NCI-H2081 treated with DMSO at 0.1 percent for 48 hours (cell line): Measurements from ENCODE around the gene GRB10.
"Not testable (repeated sequence)": the region's sequence is repeated elsewhere in the genome, so short reads cannot be mapped to it uniquely, and the experiment has no call there.

Source experiments
- DNase-seq: peaks from one replicate; lab custom pipeline; 2025; lab: John Stamatoyannopoulos, UW

Gene GRB10

GRCh38 chr7:50607524-50608125 lies 175.1 kb downstream of the GRB10 start:
- no peak for DNase-seq

- DNase-seq = no peak
Observed at GRCh38 chr7:50605059-50605458, 177.6 kb downstream of the GRB10 start.

- DNase-seq = no peak
Observed at GRCh38 chr7:50603287-50603686, 179.4 kb downstream of the GRB10 start.

- DNase-seq = peak; percentile 39
Observed at GRCh38 chr7:50599385-50599784, 183.3 kb downstream of the GRB10 start.

- DNase-seq = no peak
Observed at GRCh38 chr7:50598460-50599343, 184.0 kb downstream of the GRB10 start.

- DNase-seq = no peak
Observed at GRCh38 chr7:50596484-50596883, 186.2 kb downstream of the GRB10 start.

GRCh38 chr7:50595491-50596102 lies 187.1 kb downstream of the GRB10 start:
- DNase-seq = no peak

GRCh38 chr7:50594734-50595485 lies 187.8 kb downstream of the GRB10 start:
- no peak for DNase-seq

GRCh38 chr7:50594136-50594535 lies 188.6 kb downstream of the GRB10 start:
- no peak for DNase-seq

GRCh38 chr7:50592940-50593339 lies 189.8 kb downstream of the GRB10 start:
- DNase-seq = no peak

GRCh38 chr7:50591480-50592438 lies 190.9 kb downstream of the GRB10 start:
- DNase-seq = no peak

GRCh38 chr7:50591098-50591479 lies 191.6 kb downstream of the GRB10 start:
- no peak for DNase-seq

- no peak for DNase-seq
Observed at GRCh38 chr7:50590535-50590934, 192.2 kb downstream of the GRB10 start.

- DNase-seq = no peak
Observed at GRCh38 chr7:50589364-50589763, 193.3 kb downstream of the GRB10 start.

- no peak for DNase-seq
Observed at GRCh38 chr7:50588937-50589336, 193.8 kb downstream of the GRB10 start.

GRCh38 chr7:50587737-50588136 lies 195.0 kb downstream of the GRB10 start:
- DNase-seq = no peak

GRCh38 chr7:50584793-50585408 lies 197.8 kb downstream of the GRB10 start:
- no peak for DNase-seq

GRCh38 chr7:50584386-50584785 lies 198.3 kb downstream of the GRB10 start:
- DNase-seq = no peak

GRCh38 chr7:50583295-50583694 lies 199.4 kb downstream of the GRB10 start:
- not testable (repeated sequence) for DNase-seq

- DNase-seq = not testable (repeated sequence)
Observed at GRCh38 chr7:50582271-50582670, 200.4 kb downstream of the GRB10 start.

- DNase-seq = not testable (repeated sequence)
Observed at GRCh38 chr7:50580666-50581065, 202.0 kb downstream of the GRB10 start.
